GM19463 (cell line): ENCODE measurements around the gene USP25.
A peak's percentile ranks its signal among the peaks of the same experiment; 100 is the strongest.

Experiments used
- ATAC-seq: cut with Tn5 transposase; IDR thresholded peaks from one replicate; pipeline ENCODE4 v1.9.1; 2021; ENCODE audit warnings: mild to moderate bottlenecking, moderate library complexity; ENCODE audit not compliant: unreplicated experiment

USP25 gene, protein sequence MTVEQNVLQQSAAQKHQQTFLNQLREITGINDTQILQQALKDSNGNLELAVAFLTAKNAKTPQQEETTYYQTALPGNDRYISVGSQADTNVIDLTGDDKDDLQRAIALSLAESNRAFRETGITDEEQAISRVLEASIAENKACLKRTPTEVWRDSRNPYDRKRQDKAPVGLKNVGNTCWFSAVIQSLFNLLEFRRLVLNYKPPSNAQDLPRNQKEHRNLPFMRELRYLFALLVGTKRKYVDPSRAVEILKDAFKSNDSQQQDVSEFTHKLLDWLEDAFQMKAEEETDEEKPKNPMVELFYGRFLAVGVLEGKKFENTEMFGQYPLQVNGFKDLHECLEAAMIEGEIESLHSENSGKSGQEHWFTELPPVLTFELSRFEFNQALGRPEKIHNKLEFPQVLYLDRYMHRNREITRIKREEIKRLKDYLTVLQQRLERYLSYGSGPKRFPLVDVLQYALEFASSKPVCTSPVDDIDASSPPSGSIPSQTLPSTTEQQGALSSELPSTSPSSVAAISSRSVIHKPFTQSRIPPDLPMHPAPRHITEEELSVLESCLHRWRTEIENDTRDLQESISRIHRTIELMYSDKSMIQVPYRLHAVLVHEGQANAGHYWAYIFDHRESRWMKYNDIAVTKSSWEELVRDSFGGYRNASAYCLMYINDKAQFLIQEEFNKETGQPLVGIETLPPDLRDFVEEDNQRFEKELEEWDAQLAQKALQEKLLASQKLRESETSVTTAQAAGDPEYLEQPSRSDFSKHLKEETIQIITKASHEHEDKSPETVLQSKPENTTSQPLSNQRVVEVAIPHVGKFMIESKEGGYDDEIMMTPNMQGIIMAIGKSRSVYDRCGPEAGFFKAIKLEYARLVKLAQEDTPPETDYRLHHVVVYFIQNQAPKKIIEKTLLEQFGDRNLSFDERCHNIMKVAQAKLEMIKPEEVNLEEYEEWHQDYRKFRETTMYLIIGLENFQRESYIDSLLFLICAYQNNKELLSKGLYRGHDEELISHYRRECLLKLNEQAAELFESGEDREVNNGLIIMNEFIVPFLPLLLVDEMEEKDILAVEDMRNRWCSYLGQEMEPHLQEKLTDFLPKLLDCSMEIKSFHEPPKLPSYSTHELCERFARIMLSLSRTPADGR

DNA sequence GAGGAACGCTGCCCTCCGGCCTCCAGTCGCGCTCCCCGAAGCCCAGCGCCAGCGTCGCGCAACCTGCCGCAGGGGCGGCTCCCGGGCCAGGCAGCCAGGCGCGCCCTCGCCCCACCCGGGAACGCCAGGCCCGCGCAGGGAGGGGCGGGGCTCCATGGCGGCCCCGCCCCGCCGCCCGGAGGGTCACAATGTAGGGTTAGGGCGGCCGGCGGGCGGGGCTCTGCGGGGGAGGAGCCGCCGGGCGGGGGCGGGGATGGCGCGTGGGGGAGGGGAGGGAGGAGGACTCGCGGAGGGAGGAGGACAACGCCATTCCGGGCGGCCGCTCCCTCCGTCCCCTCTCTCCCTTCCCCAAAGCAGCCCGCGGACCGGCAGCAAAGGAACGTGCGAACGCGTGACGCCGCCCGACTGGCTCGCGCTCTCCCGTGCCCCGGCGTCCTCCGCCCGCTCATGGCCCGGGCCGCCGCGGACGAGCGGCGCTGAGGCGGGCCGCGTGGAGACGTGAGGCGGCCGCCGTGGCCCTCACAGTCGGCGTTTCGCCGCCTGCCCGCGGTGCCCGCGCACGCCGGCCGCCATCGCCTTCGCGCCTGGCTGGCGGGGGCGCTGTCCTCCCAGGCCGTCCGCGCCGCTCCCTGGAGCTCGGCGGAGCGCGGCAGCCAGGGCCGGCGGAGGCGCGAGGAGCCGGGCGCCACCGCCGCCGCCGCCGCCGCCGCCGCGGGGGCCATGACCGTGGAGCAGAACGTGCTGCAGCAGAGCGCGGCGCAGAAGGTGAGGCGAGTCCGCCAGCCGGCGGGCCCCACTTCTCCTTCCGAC lies at the start of gene USP25:
Gene USP25 (plus strand): TSS at position 309 of the 810 bp plus-strand sequence. CDS start 412 bp downstream, at position 721.
- peak; percentile 79 for ATAC-seq

DNA sequence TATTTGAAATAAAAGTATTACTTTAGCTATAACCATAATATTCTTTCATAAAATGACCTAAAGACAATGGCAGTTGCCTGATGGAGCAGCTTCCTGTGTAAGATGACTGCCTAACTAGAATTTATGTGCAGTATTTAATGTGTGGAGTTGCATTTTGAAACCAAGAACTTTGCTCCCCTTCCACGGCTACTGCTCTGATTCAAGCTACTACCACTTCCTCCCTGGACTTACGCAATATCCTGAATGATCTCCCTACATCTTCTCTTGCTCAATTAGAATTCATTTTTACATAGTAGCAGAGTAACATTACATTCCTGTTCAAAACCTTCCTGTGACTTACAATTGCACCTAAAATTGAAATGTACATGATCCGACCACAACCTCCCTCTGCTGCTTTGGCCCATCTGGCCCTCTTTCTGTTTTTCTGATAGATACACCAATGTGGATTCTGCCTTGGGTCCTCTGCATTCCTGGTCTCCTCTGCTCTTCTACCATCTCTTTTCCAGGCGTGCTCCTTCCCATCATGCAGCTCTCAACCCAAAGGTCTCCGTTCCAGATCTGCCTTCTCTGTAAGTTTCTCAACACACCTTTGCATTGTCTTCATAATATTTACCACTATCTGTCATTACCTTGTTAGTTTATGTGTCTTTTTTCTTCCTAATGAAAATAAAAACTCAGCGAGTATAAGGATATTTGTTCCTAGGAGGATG lies 47.4 kb upstream of the USP25 start:
- ATAC-seq, result no peak

DNA sequence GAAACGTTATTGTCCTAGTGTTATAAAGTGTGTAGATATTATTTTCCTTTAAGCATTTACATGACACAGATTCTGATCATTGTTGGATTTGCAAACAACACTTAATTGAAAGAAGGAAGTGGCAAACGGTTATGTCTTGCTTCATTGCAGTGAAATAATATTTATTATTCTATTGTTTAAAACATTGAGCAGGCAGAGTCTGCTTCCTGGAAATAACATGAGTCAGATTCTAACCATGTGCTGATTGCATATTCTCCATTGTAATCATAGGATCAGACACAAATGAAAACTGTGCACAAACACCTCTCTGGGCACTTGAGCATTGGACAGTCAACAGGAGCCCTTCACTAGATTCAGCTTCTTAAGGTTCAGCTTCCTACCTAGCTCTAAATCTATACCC lies 46.8 kb upstream of the USP25 start:
- no peak for ATAC-seq

DNA sequence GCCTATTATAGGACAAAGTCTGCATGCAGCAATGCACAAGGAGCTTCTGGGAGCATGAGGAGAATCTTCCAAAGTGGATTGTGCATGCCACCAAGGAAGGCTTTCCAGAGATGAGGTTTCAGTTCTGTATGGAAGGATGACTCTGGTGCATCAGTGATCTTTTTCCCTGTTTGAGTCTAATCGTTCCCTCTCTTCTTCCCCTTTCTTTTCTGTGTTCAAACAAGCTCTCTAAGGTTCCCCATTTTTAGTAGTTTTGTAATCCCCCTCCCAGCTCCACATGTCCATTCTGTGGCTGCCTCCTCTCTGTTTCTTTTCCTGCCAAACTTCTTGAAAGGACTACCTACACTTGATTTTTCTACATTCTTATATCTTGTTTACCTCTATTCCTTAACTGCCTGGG lies 43.3 kb upstream of the USP25 start:
- no peak for ATAC-seq

DNA sequence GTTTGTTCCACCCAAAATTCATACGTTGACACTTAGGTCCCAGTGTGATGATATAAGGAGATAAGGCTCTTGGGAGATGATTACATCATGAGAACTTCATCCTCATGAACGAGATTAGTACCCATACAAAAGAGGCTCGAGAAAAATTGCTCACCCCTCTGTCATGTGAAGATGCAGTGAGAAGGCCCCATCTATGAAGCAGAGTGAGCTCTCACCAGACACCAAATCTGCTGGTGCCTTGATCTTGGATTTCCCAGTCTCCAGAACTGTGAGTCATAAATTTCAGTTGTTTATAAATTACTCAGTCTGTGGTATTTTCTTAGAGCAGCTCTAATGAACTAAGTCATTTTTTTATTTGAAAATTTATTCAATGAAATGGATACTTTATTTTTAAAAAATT lies 42.6 kb upstream of the USP25 start:
- ATAC-seq, result no peak

DNA sequence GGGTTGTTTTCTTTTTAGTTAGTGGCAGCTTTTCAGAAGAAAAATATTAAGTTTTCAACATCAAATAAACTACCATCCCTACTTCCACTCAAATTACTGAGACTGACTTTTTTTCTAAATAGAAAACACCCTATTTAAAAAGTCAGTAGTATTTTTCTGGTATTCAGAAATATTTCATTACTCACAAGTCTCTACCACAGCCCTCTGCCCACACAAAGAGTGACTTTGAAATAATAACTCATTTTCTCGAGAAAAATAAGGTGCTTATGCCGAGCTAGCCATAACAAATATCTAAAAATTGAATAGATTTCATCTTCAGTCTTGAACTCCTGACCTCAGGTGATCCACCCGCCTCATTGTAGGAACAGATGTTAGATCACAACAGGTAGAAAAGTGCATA lies 41.8 kb upstream of the USP25 start:
- no peak for ATAC-seq

DNA sequence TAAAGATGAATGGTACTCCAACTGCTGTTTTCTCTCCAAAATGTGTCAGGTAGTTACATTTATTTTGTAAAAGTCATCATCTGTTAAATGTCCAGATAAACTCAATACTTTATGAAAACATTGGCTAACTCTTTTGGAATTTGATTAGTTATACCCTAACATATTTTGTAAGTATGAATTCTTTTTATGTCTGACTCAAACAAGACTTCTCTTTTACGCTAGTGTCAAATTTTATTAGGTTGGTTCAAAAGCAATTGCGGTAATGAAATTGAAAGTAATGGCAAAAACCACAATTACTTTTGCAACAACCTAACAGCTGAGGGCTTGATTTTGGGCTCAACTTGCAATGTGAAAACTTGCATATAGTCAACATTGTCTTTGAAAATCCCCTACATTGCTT lies 41.0 kb upstream of the USP25 start:
- no peak for ATAC-seq

DNA sequence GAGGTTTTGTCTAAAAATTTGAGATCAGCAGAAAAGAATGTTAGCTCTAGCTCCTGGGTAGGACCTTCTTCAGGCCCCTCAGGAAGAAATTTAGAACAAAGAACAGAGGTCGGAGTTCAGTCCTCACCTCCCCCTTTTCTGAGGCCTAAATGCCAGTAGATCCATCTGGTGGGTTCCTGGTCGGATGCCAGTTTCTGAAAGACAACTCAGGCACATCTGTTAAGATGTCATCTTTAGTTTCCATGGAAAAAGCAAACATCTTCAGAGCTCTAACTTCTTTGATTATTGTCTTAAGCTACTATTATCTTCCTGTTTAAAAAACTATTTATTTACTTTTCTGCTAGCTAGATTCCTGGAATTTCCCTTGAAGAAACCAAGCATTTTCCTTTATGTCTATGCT lies 37.1 kb upstream of the USP25 start:
- no peak for ATAC-seq

DNA sequence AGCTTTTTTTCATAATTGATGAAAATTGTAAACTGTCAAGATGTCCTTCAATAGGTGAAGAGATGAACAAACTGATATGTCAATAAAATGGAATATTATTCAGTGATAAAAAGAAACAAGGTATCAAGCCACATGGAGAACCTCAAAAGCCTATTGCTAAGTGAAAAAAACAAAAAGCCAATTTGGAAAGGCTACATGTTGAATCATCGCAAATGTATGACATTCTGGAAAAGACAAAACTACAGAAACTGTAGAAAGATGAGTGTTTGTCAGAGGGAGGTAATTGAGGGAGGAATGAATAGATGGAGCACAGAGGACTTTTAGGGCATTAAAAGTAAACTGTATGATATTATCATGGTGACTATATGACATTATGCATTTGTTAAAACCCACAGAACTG lies 34.5 kb upstream of the USP25 start:
- ATAC-seq, result no peak

DNA sequence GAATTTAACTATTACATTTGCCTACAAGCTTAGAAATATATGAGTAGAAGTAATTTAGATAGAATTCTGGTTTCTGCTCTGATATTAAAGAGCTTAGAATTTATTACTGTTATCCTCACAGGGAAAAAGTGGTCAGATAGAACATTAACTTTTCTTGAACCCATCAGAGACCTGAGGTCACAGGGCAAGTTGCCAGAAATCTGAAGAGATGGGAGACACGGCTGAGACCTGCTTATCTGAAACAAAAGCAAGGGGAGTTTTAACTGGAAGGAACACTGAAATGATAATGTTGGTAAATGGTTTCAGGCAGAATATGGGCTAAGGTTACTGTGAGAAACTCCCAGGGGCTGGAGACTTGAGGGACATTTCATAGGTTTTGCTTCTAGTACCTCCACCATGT lies 28.0 kb upstream of the USP25 start:
- ATAC-seq, result no peak

DNA sequence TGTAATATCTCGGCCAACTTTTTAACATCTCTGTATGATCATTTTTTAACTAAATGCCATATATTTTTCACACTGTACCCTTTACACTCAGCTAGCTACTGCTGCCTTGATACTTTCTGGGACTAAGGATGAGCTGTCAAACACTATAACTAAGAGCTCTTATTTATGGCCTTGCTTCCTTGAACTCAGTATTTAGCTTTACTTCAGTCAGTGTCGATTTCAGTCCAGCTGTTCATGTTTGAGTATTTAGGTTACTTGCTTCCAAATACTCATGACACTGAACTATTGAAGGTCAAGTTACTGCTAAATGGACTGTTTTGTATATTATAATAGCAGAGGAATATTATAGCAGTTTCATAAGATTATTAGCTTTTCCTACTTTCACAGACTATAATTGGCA lies 25.9 kb upstream of the USP25 start:
- no peak for ATAC-seq

DNA sequence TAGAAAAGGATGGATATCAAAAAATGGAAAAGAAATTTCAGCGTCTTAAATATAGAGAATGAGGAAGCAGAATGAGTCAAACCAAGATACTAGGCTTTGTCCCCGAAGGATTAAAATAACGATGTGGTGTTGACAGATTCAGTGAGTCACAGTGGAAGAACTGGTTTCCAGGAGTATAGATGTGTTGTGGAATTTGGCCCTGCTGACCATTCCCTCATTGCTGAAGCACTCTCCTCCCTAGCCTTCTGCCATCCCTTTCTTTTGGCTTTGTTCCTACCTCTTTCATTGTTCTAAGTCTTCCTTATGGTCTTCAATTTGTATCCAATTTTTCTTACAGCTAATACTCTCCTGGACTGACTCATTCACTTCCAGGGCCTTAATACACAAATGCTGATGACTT lies 23.1 kb upstream of the USP25 start:
- ATAC-seq, result no peak

DNA sequence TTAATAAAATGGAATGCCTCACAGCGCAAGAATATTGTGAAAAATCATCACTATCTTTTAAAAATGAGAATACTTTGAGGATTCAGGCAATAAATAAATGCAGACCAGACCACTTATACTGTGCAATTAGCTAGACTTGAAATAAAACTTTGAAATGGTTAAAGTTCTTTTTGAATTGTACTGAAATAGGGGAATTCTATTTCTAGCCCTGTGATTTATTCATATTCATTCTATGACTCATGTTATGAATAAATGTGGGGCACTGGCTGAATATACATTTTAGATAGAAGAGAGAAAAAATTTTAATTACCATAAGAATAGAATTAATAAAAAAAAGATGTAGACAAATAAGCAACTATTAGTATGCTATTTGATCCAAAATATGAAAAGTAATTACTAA lies 16.4 kb upstream of the USP25 start:
- no peak for ATAC-seq

DNA sequence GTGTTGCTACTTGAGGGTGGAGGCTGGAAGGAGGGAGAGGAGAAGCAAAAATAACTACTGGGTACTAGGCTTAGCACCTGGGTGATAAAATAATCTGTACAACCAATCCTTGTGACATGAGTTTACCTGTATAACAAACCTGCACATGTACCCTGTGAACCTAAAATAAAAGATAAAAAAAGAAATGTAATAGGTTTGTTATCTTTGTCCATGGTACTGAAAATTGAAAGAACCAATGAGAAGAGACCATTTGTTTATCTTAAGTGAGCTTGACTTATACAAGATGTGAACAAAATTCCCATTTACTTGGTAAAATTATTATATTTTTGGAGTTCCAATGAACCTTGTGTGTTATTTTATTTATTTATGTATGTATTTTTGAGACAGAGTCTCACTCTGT lies 11.1 kb upstream of the USP25 start:
- no peak for ATAC-seq

DNA sequence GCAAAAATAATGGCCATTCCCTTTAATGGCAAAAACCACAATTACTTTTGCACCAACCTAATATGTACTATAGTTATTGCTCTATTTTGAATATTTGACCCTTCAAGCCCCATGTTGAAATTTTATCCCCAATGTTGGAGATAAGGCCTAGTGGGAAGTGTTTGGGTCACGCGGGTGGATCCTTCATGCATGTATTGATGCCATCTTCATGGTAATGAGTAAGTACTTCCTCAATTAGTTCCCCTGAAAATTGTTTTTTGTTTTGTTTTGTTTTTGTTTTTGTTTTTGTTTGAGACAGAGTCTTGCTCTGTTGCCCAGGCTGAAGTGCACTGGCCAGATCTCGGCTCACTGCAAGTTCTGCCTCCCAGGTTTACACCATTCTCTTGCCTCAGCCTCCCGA lies 9.8 kb upstream of the USP25 start:
- ATAC-seq, result no peak

DNA sequence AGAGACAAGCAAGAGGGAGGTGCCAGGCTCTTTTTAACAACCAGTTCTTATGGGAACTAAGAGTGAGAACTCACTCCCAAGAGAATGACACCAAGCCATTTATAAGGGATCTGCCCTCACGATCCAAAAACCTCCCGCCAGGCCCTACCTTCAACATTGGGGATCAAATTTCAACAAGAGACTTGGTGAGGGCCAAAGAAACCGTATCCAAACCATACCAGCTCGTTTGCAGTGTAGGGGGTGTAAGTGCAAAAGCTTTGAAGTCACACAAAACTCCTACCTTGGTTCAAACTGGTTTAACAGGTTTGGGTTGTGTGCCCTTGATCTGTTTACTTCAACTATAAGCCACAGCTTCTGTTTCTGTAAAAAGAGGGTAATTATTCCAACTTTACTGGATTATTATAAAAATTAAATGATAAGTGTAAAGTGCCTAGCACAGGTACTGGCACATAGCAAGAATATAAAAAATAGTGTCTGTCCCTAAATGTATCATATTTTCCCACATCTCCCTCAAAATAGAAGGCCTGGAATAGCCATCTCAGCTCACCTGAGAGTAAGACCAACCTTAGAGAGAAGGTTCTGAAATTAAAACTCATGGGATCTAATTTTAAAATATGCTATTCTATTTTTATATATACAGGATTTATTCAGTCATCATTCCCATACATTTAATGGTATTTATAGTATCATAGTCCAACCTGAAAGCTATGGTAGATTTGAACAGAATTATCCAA lies 7.0 kb upstream of the USP25 start:
- ATAC-seq, result no peak

DNA sequence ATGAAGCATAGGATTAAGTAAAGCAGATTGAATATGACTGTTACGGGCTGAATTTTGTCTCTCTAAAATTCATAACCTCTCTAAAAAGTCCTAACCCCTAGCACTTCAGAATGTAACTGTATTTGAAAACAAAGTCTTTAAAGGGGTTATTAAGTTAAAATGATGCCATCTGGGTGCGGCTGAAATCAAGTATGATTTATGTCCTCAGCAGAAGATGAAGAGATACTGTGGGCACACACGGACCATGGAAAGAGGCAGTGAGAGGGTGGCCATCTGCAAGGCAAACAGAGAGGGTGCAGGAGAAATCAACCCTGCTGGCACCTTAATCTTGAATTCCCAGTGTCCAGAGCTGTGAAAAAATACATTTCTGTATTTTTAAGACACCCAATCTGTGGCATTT lies 3.8 kb upstream of the USP25 start:
- no peak for ATAC-seq

DNA sequence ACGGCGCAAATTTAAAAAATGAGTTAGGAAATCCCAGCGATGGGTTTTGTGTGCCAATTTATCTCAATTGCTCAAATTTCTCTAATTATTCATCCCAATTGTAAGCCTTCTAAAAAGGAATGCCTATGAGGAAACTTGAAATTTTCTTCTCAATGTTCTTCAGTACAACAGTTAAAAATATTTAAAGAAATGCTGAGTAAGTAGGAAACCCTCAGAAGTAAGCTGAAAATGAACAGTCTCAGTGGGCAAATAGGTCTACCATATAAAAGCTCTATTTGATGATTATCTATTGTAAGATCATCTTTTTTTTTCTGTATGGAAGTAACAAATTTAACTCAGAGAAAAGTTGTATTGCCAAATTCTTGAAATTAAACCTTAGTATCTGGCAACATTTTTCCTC lies 1.7 kb upstream of the USP25 start:
- no peak for ATAC-seq

DNA sequence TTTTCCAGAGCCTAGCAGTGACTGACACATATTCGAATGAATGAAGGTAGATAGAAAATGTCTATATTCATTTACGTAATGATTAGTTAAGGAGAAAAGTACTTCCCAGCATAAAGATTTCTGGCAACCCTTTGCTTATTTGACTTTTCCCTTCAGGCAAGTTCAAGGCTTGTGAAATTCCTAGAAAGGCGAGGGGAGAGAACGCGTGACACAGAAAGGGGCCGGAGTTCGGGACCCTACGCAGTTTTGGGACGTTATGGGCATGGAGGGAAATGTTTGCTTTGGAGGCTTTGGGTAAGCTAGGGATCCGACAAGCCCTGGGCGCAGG lies 472 bp upstream of the USP25 start:
- ATAC-seq, result no peak
